Natural killer cell (primary cell): Measurements from ENCODE around the gene ATP2A1. TPM values are rescaled to one million over a fixed set of nuclear protein-coding genes. Genes with fewer than 3 reads are reported as not detected.
"Not testable (repeated sequence)": the region's sequence is repeated elsewhere in the genome, so short reads cannot be mapped to it uniquely, and the experiment has no call there.

Experiments
- ATAC-seq, 3 donors: fragments of 150-1000 bp in 2 of 3; fragments of 200-7000 bp in 1 of 3; cut with Tn5 transposase; 1 replicate in 1 of 3; 2 replicates in 2 of 3; pipeline ENCODE4 v1.10.0; 2021; ENCODE audit warnings: mild to moderate bottlenecking in 2 of 3, moderate library complexity in 2 of 3
- DNase-seq, 2 donors: peaks; one replicate each; pipeline versions ENCODE4 v3.0.0 to v3.0.0-alpha.2; 2013 to 2021; ENCODE audit warnings: mixed read lengths in 1 of 2
- H3K27ac ChIP-seq: one replicate; pipeline ENCODE4 v1.5.1; 2013; ENCODE audit warnings: mild to moderate bottlenecking, low read length
- H3K27me3 ChIP-seq: one replicate; pipeline ENCODE4 v1.6.1; 2013; ENCODE audit warnings: low read length; ENCODE audit not compliant: control insufficient read depth, insufficient read depth
- H3K36me3 ChIP-seq: one replicate; pipeline ENCODE4 v1.6.1; 2013; ENCODE audit warnings: low read length; ENCODE audit not compliant: control insufficient read depth, insufficient read depth
- H3K4me1 ChIP-seq: one replicate; pipeline ENCODE4 v1.6.1; 2013; ENCODE audit warnings: low read length; ENCODE audit not compliant: control insufficient read depth, insufficient read depth
- H3K4me3 ChIP-seq: one replicate; pipeline ENCODE4 v1.5.1; 2013; ENCODE audit warnings: low read length
- H3K9me3 ChIP-seq: one replicate; pipeline ENCODE4 v1.6.1; 2013; ENCODE audit warnings: low read length; ENCODE audit not compliant: control insufficient read depth, insufficient read depth
- H3K27ac Mint-ChIP-seq, 2 donors: one replicate each; pipeline ENCODE4 v1.8.0; 2022; ENCODE audit warnings: mild to moderate bottlenecking in 2 of 2, mixed read lengths in 2 of 2, moderate library complexity in 1 of 2
- H3K27me3 Mint-ChIP-seq, 2 donors: one replicate each; pipeline ENCODE4 v1.8.0; 2022; ENCODE audit warnings: low read depth in 2 of 2, mixed read lengths in 2 of 2
- H3K36me3 Mint-ChIP-seq: one replicate; pipeline ENCODE4 v1.8.0; 2022; ENCODE audit warnings: mixed read lengths
- H3K4me1 Mint-ChIP-seq, 2 donors: one replicate each; pipeline ENCODE4 v1.8.0; 2022; ENCODE audit warnings: mixed read lengths in 2 of 2
- H3K4me3 Mint-ChIP-seq: one replicate; pipeline ENCODE4 v1.8.0; 2022; ENCODE audit warnings: mild to moderate bottlenecking, moderate library complexity, mixed read lengths
- H3K9me3 Mint-ChIP-seq, 2 donors: one replicate each; pipeline ENCODE4 v1.8.0; 2022; ENCODE audit warnings: mixed read lengths in 2 of 2
- CTCF ChIP-seq: fragments of 200-600 bp; IDR thresholded peaks from one replicate; pipeline ENCODE4 v1.8.0; 2022; ENCODE audit warnings: antibody characterized with exemption
- WGBS: methylation state at CpG from one replicate; pipeline ENCODE4 v1.1.7; 2013; ENCODE audit warnings: missing lambda C conversion rate; ENCODE audit not compliant: insufficient coverage; 5-methylcytosine and 5-hydroxymethylcytosine counted together
- intact Hi-C: fragments of 100-400 bp; cut with micrococcal nuclease; formaldehyde crosslinking; loops from one replicate; pipeline ENCODE4 v1.14.2; 2022
- total RNA-seq, 4 donors: library from RNA; stranded (reverse); fragments of 120-200 nt in 1 of 4; gene quantifications; one replicate each; pipeline versions ENCODE4 v1.2.3 to v1.2.4, GENCODE V29; 2013 to 2022

The ATP2A1 gene
- total RNA-seq, 3 donors from 2014 or later (not counting 1 experiment from before 2014, with no cell fraction given), result 0.75 to 2.5 (median 1.3) TPM

GRCh38 chr16:28886945-28887344, 8.7 kb downstream of the ATP2A1 start:
- Mint-ChIP-seq H3K4me1 (peaks cover 3% of the 10 kb centered on the region in 2 donors), H3K9me3 (no peaks in the 10 kb centered on the region), H3K27ac (no peak overlapping the region), H3K4me3 (no peak overlapping the region), H3K27me3 (no peaks in the 10 kb centered on the region), H3K36me3 (no peaks in the 10 kb centered on the region)
- intact Hi-C loops, result no loop called here
- H3K27ac ChIP-seq, result no peak overlapping the region
- H3K27me3 ChIP-seq, result no peaks in the 10 kb centered on the region
- TF ChIP-seq CTCF, result no peak
- DNase-seq (no peak), ATAC-seq (no peak)
- no peaks in the 10 kb centered on the region for H3K36me3 ChIP-seq
- no peaks in the 10 kb centered on the region for H3K9me3 ChIP-seq
- peaks cover 10% of the 10 kb centered on the region for H3K4me1 ChIP-seq
- no peak overlapping the region for H3K4me3 ChIP-seq
- WGBS, result 96% methylated on average over 10 of the region's 10 CpGs

- not testable (repeated sequence) for H3K4me3 Mint-ChIP-seq, H3K27me3 ChIP-seq
Observed at GRCh38 chr16:28890355-28890754, 12.1 kb downstream of the ATP2A1 start.

GRCh38 chr16:28891964-28892890, 13.9 kb downstream of the ATP2A1 start:
- no peaks in the 10 kb centered on the region for H3K36me3 Mint-ChIP-seq
- peak overlapping the region; percentile 61 for H3K4me3 Mint-ChIP-seq
- no peaks in the 10 kb centered on the region for H3K27me3 Mint-ChIP-seq
- Histone ChIP-seq H3K27ac (peak overlapping the region; percentile 71), H3K4me3 (no peak overlapping the region), H3K4me1 (peaks cover 28% of the 10 kb centered on the region), H3K36me3 (no peaks in the 10 kb centered on the region), H3K27me3 (no peaks in the 10 kb centered on the region), H3K9me3 (no peaks in the 10 kb centered on the region)
- 48% methylated on average over 14 of the region's 14 CpGs for WGBS
- H3K9me3 Mint-ChIP-seq, result no peaks in the 10 kb centered on the region
- intact Hi-C loops, result no loop called here
- peak; percentile 77 to 89 (median 81) for ATAC-seq
- H3K4me1 Mint-ChIP-seq, result peaks cover 21 to 23% of the 10 kb centered on the region in 2 donors
- peak in 1 of 2 donors; percentile 43 for DNase-seq
- no peak for TF ChIP-seq CTCF
- peak overlapping the region; percentile 85 to 93 for H3K27ac Mint-ChIP-seq

More at GRCh38 chr16:28890355-28890754, 12.1 kb downstream of the ATP2A1 start:
- H3K27ac ChIP-seq, DNase-seq, H3K27ac Mint-ChIP-seq, H3K9me3 Mint-ChIP-seq, H3K36me3 ChIP-seq, H3K27me3 Mint-ChIP-seq, H3K36me3 Mint-ChIP-seq, H3K9me3 ChIP-seq, intact Hi-C loops, ATAC-seq, H3K4me3 ChIP-seq: not testable (repeated sequence)
- WGBS, result 84% methylated on average over 5 of the region's 5 CpGs
- H3K4me1 Mint-ChIP-seq, result peaks cover 21 to 23% of the 10 kb centered on the region in 2 donors
- peaks cover 28% of the 10 kb centered on the region for H3K4me1 ChIP-seq

GRCh38 chr16:28893291-28893690, 15.0 kb downstream of the ATP2A1 start:
- Mint-ChIP-seq H3K27me3 (no peaks in the 10 kb centered on the region), H3K4me1 (peaks cover 21 to 23% of the 10 kb centered on the region in 2 donors), H3K9me3 (no peaks in the 10 kb centered on the region), H3K27ac (peak overlapping the region; percentile 85 to 93), H3K4me3 (peak overlapping the region; percentile 61), H3K36me3 (no peaks in the 10 kb centered on the region)
- H3K27ac ChIP-seq, result peak overlapping the region; percentile 71
- H3K9me3 ChIP-seq, result no peaks in the 10 kb centered on the region
- H3K4me3 ChIP-seq, result no peak overlapping the region
- WGBS, result 88% methylated on average over 2 of the region's 4 CpGs
- TF ChIP-seq CTCF, result no peak
- DNase-seq, result no peak
- intact Hi-C loops, result no loop called here
- H3K36me3 ChIP-seq, result no peaks in the 10 kb centered on the region
- peaks cover 28% of the 10 kb centered on the region for H3K4me1 ChIP-seq
- no peak for ATAC-seq
- no peaks in the 10 kb centered on the region for H3K27me3 ChIP-seq
